ENCODE data around the gene CPNE4. TPM values are rescaled to one million over a fixed set of nuclear protein-coding genes. Genes with fewer than 3 reads are reported as not detected.

The CPNE4 gene
- total RNA-seq, 4 donors from 2014 or later: not detected

GRCh38 chr3:132016061-132017041, 18.5 kb downstream of the CPNE4 start:
- Histone ChIP-seq H3K4me1 (no peaks in the 10 kb centered on the region), H3K9me3 (no peaks in the 10 kb centered on the region), H3K27me3 (no peaks in the 10 kb centered on the region), H3K36me3 (no peaks in the 10 kb centered on the region), H3K27ac (no peak overlapping the region), H3K4me3 (no peak overlapping the region)
- no peak for DNase-seq
- ATAC-seq: no peak
- no peak for TF ChIP-seq CTCF (IDR thresholded peaks at IDR 0.05 in 4 of 5, conservative IDR thresholded peaks at IDR 0.05 in 1 of 5)
- in situ Hi-C loops (cut with MboI; ENCODE audit: low sequenced_read_pairs in 4 of 4) (no loop called here), intact Hi-C loops (cut with DNase I; ENCODE audit: low total_unique reads) (no loop called here)

GRCh38 chr3:132014105-132014504, 20.7 kb downstream of the CPNE4 start:
- intact Hi-C loops (cut with DNase I; ENCODE audit: low total_unique reads) (no loop called here), in situ Hi-C loops (cut with MboI; ENCODE audit: low sequenced_read_pairs in 4 of 4) (no loop called here)
- no peak for ATAC-seq

GRCh38 chr3:132009241-132009640, 25.6 kb downstream of the CPNE4 start:
- H3K36me3 ChIP-seq: no peaks in the 10 kb centered on the region
- H3K27me3 ChIP-seq: no peaks in the 10 kb centered on the region
- in situ Hi-C loops (cut with MboI; ENCODE audit: low sequenced_read_pairs in 4 of 4): no loop called here
- no peak overlapping the region for H3K4me3 ChIP-seq
- intact Hi-C loops (cut with DNase I; ENCODE audit: low total_unique reads): no loop called here
- no peak overlapping the region for H3K27ac ChIP-seq
- DNase-seq (no peak), ATAC-seq (no peak)
- H3K4me1 ChIP-seq: no peaks in the 10 kb centered on the region
- TF ChIP-seq CTCF (IDR thresholded peaks at IDR 0.05 in 4 of 5, conservative IDR thresholded peaks at IDR 0.05 in 1 of 5) (no peak), POLR2A (IDR thresholded peaks at IDR 0.05) (no peak)
- no peaks in the 10 kb centered on the region for H3K9me3 ChIP-seq

More at GRCh38 chr3:132014105-132014504, 20.7 kb downstream of the CPNE4 start:
- no peaks in the 10 kb centered on the region for H3K27me3 ChIP-seq
- H3K36me3 ChIP-seq: no peaks in the 10 kb centered on the region
- TF ChIP-seq CTCF (IDR thresholded peaks at IDR 0.05 in 4 of 5, conservative IDR thresholded peaks at IDR 0.05 in 1 of 5) (no peak), POLR2A (IDR thresholded peaks at IDR 0.05) (no peak)
- H3K9me3 ChIP-seq: no peaks in the 10 kb centered on the region
- no peak overlapping the region for H3K4me3 ChIP-seq
- no peak overlapping the region for H3K27ac ChIP-seq
- no peaks in the 10 kb centered on the region for H3K4me1 ChIP-seq
- DNase-seq: no peak

- TF ChIP-seq POLR2A (IDR thresholded peaks at IDR 0.05) (no peak), CTCF (IDR thresholded peaks at IDR 0.05 in 4 of 5, conservative IDR thresholded peaks at IDR 0.05 in 1 of 5) (no peak)
- ATAC-seq: no peak
- intact Hi-C loops (cut with DNase I; ENCODE audit: low total_unique reads) (no loop called here), in situ Hi-C loops (cut with MboI; ENCODE audit: low sequenced_read_pairs in 4 of 4) (no loop called here)
- Histone ChIP-seq H3K27ac (no peak overlapping the region), H3K36me3 (no peaks in the 10 kb centered on the region), H3K4me1 (no peaks in the 10 kb centered on the region), H3K9me3 (no peaks in the 10 kb centered on the region), H3K27me3 (no peaks in the 10 kb centered on the region), H3K4me3 (no peak overlapping the region)
- no peak for DNase-seq
These were observed 26.0 kb downstream of the CPNE4 start for GRCh38 chr3:132008837-132009236.
